ENCODE data around the gene MACROH2A2.

DNA sequence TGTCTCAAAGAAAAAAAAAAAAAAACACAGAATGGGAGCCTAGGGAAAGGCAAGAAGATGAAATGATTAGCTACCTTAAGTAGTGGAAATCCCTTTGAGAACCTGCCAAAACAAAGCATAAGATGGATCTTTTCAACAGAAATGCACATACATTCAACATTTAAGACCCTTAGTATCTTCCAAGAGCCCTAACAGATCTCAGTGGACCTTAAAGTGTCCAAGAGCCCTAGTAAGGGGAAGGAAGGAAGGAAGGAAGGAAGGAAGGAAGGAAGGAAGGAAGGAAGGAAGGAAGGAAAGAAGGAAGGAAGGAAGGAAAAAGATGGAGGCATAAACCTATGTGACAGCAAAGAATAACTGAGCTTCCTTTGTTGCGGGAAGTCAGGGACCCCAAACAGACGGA, 11.6 kb upstream of the MACROH2A2 start:
- TF ChIP-seq, protein P1, sequence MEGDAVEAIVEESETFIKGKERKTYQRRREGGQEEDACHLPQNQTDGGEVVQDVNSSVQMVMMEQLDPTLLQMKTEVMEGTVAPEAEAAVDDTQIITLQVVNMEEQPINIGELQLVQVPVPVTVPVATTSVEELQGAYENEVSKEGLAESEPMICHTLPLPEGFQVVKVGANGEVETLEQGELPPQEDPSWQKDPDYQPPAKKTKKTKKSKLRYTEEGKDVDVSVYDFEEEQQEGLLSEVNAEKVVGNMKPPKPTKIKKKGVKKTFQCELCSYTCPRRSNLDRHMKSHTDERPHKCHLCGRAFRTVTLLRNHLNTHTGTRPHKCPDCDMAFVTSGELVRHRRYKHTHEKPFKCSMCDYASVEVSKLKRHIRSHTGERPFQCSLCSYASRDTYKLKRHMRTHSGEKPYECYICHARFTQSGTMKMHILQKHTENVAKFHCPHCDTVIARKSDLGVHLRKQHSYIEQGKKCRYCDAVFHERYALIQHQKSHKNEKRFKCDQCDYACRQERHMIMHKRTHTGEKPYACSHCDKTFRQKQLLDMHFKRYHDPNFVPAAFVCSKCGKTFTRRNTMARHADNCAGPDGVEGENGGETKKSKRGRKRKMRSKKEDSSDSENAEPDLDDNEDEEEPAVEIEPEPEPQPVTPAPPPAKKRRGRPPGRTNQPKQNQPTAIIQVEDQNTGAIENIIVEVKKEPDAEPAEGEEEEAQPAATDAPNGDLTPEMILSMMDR (IDR thresholded peaks at IDR 0.05): no peak
- TF ChIP-seq POLR2AphosphoS5 (IDR thresholded peaks at IDR 0.05): no peak
